DMS114 treated with DMSO at 0.1 percent for 48 hours (cell line): ENCODE data around the gene PRDM16.
A peak's percentile ranks its signal among the peaks of the same experiment; 100 is the strongest.

Source experiments
- DNase-seq: peaks from one replicate; lab custom pipeline; 2025; ENCODE audit not compliant: unreplicated experiment; lab: John Stamatoyannopoulos, UW

The PRDM16 gene

DNA sequence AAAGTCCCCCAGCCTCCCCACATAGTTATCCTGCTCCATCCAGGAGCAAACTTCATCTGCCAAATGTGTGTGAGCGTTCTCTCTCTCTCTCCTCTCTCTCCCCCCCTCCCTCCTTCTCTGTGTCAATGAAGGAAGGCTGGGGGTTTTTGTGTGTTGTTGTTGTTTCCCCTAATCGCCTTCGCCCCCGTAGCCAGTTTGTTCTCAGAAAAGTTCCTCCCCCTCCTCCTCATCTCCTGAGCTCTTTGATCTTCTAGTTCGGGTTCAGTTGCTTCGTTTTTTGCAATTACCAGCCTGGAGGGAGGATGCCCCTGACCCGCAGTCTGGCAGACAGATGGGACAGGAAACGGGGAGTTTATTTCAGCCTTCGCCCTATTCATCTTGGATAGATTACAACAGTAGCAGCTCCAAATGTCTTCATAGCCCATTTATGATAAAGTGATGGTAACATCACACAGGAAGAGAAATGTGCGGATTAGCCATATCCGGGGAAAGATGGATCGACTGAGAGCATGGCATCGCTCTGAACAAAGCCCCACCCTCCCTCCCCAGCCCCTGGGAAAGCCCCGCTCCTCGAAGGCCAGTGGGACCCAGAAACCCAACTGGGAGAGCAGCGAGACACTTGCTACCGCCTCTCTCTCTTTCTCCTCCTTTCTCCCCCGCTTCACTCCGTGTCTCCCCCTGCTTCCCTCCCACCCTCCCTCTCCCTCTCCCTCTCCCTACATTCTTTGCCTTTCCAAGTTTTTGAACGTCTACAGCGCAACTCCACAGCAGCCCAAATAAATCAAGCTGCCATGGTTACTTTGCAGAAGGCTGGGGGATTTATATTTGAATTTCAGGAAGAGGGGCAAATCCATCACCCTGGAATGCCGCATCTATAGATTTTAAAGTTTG lies 245.7 kb downstream of the PRDM16 start:
- no peak for DNase-seq

DNA sequence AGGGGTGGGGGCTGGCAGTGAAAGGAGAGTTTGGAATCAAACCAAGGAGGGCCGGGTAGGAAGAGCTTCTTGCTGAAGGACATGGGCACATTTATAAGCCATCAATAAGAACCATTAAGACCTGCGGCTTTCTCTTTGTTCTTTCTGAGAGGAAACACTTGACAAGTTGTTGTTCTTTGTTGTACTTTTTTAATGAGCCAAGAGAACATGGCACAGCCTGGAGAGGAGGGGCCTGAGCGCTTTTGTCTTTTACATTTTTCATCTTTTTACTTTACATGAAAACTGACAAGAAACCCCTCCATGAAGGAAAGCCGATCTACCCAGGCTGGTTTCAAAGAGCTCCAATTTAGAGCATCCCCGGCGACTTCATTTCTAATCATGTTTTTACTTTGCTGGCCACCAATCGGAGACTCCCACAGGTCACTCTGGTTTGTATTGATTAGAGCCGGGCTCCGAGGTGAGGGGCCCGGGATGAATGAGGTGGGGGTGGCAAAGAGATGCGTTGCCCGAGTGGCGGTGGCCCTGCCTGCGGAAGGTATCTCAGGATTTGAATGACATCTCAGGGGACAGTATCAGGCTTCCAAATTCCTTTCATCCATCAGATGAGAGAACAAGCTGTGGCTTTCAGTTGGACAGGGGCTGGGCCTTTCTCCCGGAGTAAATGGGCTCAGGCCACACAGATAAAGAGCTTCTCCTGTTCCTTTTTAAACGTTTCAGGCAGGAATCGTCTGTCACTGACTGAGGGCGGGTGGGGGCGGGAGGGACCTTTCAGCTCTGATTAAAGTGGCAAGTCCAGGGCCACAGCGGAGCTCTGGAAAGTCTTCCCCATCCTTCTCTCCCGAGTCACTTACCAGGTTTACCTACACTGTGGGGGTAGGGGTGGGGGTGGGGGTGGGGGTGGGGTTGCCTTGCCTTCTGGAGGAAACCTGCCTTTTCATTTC lies 246.7 kb downstream of the PRDM16 start:
- no peak for DNase-seq

DNA sequence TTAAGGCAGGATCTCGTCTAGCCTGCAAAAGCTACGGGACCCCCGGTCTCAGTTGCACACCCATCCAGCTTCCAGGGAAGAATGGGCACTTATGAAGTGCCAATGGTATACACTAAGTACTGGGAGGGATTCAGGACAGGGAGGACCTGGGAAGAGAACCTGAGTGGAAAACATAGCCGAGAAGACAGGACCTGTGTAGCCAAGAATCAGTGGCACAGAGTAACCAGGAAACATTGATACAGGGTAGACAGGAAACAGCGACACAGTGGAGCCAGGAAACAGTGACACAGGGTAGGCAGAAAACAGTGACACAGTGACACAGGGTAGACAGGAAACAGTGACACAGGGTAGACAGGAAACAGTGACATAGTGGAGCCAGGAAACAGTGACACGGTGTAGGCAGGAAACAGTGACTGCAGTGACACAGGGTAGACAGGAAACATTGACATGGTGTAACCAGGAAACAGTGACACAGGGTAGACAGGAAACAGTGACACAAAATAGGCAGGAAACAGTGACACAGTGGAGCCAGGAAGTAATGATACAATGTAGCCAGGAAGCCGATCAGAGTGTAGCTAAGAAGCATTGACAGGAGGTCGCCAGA lies 247.4 kb downstream of the PRDM16 start:
- no peak for DNase-seq

DNA sequence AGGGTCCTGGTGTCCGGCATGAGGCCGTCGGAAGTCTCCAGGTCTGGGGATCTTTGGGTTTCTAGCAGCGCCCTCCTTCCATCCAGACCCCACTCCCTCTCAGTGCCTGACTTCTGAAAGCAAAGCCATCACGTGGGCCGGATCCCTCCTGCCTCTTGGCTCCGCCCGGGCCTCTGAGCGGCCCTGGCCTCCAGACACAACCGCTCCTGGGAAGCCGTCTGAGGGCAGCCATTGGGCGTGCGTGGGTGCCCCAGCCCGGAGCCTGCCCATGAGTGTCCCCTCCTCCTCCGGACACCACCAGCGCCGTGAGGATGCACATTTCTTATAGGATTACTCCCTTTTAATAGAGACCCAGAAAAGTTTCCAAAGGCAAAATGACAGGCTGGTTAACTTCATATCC lies 248.5 kb downstream of the PRDM16 start:
- no peak for DNase-seq

DNA sequence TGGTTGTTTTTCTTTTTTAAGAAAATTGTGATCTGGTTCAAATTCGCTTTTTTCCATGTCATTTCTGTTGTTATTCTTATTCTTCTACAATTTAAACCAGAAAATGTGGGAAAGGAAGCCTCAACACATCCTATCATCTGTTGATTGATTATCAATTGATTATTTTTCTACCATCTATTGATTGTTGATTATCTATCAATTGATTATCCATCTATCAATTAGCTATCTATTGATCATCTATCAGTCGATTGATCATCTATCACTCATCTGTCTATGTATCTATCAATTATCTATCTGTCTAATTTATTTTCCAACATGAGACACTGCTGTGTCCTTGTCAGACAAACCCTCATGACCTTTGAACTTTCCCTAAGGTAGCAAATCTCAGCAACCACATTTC lies 249.3 kb downstream of the PRDM16 start:
- DNase-seq, result no peak

DNA sequence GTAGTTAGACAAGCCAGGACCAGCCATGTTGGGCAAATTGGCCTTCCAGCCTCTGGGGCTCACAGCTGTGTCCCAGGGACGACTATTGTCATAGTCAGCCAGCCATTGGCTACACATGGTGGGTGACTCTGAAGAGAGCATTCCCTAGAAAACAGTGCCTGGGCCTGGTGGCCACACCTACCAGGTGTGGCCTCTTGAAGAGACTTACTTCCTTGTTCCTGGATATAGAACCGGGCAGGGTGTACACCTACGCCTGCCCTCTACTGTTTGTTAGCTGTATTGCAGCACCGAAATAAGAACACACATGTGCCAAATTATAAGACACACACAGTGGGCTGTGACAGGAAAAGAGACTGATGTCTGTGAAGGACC lies 250.9 kb downstream of the PRDM16 start:
- DNase-seq, result peak; percentile 27

DNA sequence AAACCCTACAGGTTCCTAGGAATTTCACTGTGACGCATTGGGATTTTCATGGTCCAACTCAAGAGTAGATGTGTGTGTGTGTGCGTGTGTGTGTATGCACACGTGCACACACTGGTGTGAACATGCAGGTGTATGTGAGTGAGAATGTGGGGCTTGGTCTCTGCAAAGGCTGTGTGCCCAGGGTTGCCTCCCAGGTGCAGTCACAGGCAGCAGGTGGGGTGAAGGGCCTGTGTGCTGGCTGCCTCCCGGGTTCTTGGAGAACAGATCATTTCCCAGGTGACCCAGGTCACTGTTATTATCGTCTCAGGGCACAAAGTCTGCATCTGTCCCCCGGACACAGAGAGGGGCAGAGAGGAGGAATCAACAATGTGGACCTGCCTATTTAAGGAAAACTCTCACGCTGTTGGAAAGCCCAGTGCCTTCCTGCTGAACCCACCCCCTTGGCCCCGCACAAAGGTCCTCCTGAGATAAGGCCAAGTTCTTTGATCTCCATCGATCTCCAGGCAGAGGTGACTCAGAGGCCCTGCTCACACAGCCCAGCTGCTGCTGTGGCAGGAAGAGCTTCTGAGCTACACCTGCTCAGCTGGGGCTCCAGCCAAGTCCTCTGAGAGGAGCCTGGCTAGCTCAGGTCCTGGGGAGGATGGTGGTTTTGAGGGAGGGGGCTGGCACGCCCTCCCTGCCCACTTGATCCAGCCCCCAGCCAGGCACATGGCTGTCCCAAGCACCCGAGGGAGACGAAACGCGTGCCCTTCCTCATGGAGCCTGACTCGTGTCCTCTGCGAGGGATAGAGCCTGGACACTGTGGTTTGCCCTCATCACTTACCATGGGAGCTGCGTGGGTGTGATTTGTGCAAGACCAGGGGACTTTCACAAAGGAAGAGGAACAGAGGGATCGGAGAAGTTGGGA lies 251.5 kb downstream of the PRDM16 start:
- DNase-seq, result no peak

DNA sequence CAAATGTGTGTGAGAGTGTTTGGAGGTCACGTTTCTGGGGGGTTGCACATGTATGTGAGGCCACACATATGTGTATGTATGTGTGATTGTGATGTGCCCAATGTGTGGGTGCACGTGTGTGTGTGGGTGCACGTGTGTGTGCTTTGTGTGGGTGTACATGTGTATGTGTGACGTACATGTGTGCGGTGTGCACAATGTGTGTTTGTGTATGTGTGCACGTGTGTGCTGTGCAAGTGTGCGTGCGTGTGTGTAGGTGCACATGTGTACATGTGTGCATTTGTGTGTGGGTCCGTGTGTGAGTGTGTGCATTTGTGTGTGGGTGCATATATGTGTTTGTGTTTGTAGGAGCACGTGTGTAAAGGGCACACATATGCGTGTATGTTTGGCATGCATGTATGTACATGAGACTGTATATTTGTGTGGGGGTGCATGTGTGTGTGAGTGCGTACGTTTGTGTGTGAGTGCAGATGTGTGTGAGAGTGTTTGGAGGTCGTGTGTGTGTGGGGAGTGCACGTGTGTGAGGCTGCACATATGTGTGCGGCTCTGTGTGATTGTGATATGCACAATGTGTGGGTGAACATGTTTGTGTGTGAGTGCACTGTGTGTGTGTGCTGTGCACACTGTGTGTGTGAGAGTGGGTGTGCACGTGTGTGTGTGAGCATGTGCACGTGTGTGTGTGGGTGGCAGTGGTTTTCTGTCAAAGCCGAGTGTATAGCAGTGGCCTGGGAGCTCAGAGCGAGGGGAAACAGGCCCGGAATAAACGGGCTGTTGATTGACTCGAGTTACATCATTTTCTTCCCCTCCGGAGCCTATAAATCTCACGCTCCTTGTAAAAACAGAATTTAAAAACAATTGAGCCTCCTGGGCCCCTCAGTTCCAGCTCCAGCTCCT lies 252.8 kb downstream of the PRDM16 start:
- no peak for DNase-seq

DNA sequence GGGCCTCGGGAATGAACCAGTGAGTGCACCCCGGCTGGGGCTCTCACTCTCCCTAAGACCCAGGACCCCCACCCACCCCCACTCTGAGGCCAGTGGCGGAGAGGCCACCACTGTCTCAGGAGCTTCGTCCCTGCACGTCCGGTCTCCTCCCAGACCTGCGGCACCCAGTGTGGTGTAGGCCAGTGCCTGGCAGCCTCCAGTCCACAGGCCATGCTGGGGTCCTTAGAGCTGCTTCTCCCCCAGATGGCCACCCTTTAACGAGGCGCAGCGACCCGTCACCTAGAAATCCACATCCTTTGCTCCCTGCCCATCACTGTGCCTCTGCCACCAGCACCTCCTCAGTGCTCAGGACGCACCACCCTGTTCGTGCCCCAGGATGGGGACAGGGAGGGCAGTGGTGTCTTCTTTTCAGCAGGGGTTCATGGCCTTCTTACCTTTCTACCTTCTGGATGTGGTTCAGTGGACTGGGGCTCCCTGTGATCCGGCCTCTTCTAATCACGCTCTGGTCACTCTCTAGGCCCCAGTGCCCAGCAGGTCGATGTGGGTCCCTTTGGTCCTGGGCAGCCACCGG lies 253.5 kb downstream of the PRDM16 start:
- DNase-seq, result no peak

DNA sequence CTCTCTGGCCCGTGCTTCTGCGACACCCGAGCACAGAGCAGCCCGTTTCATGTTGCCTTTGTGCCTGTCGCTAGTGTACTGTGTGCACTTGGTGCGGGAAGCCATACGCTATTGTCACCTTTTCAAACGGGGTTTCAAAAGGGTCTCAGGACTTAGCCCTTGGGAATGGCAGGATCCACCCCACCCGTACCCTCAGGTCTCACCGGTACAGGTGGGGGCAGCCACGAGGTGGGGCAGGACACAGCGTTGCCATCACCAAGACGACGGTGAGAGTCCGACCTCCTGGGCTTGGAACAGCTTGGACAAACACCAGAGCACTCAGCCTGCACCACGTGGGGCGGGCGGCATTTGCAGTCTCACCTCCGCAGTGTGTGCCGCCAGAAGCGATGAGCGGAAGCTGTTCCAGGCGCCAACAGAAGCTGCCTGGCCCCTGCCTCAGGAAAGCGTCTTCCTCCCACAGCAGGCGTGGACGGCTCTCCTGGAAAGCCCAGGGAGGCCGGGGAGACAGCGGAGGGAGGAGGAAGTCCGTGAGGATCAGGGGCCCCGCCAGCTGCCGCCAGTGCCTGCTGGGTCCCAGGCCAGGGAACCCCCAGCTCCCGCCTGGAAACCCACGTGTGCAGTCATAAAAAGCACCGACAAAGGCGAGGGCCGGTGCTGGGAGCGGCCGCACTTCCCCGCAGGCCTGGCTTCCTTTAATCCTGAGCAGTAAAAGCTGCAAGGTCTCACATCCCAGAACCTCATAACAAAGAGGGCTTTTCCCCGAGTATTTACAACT lies 254.2 kb downstream of the PRDM16 start:
- no peak for DNase-seq

DNA sequence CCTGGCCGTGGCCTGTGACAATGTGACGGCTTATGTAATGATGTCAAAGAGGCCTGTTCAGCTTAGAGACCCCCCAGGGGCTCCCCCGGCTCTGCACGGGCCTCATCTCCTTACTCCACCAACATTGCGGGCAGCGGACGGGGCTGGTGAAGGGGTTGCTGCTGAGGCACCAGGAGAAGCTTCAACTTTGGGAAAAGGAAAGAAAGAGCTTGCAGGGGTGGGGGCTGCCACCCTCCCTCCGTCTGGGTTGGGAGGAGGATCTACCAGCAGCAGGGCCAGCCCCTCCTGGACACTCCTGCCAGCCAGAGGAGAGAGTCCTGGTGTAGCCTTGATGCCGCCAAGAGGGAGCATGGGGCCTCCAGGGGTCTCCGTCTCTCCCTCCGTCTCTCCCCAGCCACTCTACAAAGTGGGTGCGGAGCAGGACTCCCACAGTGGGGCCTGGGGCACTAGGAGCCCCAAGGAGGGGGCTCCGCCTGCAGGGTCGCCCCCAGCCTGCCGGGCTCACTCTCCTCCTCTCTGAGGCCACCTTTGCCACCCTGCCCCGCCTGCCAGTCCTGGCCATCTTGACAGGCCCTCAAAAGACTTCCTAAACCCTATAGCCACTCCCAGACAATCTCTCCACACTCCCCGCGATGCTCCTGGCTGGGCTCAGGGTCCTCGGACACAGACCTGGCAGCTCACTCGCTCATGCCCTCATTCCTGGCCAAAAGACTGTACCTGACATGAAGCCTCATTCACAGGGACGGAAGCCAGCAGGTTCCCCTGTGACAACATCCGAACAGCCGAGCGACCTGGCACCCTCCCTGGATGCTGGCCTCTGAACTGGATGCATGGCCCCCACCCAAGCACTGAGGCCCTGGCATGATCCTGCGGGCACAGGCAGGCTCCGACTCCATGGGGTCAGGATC lies 255.0 kb downstream of the PRDM16 start:
- DNase-seq, result no peak

DNA sequence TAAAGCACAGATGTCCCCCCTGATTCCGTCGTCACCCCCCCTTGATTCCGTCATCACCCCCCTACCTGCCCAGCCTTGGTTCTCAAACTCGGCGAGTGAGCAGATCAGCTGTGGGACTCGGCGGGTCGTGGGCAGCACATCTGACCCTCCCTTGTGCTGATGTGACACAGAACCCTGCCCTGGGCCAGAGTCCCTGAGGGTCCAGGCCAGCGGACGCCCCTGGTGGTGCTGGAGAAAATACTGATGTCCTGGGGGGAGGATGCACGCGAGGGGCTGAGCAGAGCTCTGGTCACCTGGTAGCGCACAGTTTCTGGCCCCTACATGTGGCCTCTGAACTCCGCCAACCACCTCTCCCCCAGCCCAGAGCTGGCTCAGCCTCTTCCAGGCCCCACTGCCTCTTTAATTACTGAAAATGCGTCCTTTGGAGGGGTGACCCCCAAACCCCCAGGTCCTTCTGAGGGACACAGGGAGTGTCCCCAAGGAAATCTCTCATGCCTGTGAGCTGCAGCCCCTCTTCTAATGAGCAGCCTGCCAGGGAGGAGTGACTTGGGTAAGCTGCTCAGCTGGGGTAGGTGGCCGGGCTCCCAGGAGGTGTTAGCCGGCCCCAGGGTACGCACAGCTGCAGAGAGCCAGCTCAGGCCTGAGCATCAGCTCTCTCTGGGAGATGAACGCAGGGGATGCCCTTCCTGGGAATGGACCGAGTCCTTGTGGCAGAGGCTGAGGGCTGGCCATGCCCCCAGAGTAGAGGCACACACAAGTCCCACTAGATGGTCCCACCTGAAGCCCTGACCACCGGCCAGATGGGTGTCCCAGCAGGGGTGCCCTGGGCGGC lies 255.9 kb downstream of the PRDM16 start:
- DNase-seq, result no peak

DNA sequence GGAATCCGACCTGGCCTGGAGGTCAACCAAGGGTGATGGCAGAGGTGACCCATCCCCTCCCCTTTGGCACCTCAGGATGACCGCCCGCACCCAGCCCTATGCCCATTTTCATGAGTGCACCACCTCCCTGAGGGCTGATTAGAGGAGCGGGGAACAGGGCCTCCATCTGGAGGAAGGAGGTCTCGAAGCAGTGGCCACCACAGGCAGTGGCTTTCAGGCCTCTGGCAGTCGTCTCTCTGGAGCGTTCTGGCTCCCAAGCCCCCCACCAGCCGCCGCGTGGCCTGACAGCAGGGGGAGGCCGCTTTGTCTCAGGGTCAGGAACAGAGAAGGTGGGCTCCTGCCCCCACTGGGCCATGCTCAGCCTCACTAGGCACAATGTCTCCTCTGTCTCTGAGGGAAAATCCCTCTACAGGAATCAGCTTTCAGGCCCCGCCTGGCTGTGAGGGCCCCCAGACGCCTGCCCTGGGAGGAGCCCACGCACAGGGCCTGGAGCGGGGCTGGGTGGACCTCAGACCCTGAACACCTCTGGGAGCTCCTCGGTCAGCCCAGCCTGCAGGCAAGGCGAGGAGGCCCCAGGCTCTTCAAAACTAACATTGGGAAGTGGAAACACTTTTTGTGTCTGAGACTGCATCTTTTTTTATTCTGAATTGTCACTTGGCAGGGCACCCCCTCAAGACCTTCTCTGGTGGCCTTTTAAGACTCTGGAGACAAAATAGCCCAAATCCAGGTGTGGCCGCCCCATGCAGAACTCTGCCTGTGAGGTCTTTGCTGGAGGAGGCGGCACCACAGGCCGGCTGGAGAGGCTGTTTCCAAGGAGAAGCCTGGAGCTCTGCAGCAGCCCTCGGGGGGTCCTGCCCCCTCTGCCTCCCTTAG lies 257.7 kb downstream of the PRDM16 start:
- no peak for DNase-seq

DNA sequence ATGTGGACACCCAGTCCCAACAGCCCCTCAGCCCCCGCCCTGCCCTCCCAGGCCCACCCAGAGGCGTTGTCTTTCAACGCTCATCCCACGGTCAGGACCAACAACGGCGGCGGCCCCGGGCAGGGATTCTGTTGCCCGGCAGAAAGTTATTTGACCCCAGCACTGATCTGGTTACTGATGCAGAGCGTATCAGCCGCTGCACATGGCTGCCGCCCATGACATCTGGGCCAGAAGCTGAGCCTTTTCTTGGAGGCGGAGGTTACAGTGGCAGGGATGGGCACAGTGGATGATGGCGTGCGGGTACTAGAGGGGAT lies 258.3 kb downstream of the PRDM16 start:
- no peak for DNase-seq

DNA sequence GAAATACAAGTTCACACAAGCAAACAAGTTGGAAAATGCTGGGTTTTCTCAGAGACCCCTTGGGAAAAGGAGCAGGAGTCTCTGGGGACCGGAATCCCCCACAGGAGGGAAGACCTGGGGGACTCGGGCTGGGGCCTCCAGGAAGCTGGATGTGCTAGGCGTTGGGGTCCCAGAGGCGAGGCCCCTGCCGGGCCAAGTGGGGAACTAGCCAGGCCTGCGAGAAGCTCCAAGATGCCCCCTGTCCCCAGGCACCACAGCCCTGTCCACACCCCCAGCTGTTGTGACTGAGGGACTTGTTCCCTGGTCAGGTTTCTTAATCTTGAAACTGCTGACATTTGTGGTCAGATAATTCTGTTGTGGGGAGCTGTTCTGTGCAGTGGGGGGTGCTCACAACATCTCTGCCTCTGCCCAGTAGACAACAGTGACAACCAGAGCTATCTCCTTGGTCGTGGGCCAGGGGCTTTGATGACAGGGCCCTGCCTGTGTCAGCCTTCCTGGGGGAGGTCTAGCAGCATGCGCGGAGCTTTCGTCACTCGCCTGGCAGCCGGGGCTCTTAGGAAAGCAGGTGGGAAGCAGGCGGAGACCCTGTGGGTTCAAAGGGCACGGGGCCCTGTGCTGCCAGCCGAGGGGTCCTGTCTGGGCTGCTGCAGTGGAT lies 259.1 kb downstream of the PRDM16 start:
- no peak for DNase-seq
